Epithelial cell of esophagus (primary cell): ENCODE results near the gene PLXNA2.
A peak's percentile ranks its signal among the peaks of the same experiment; 100 is the strongest.

ENCODE experiments used
- DNase-seq: peaks from one replicate; pipeline ENCODE4 v3.0.0; 2010; ENCODE audit warnings: low read depth
- H3K4me3 ChIP-seq: 2 replicates; pipeline ENCODE4 v1.5.1; 2011; ENCODE audit warnings: mild to moderate bottlenecking, low read length, control low read depth
- TF ChIP-seq, protein P1 (sequence below): IDR thresholded peaks from 2 replicates; pipeline ENCODE4 v1.5.1; 2011; ENCODE audit warnings: low read depth, mild to moderate bottlenecking, low read length, control low read depth, inconsistent platforms; ENCODE audit not compliant: insufficient read depth; ENCODE audit errors: missing control alignments

PLXNA2 gene

GRCh38 chr1:208145167-208145566 lies 99.0 kb downstream of the PLXNA2 start:
- TF ChIP-seq, protein P1, sequence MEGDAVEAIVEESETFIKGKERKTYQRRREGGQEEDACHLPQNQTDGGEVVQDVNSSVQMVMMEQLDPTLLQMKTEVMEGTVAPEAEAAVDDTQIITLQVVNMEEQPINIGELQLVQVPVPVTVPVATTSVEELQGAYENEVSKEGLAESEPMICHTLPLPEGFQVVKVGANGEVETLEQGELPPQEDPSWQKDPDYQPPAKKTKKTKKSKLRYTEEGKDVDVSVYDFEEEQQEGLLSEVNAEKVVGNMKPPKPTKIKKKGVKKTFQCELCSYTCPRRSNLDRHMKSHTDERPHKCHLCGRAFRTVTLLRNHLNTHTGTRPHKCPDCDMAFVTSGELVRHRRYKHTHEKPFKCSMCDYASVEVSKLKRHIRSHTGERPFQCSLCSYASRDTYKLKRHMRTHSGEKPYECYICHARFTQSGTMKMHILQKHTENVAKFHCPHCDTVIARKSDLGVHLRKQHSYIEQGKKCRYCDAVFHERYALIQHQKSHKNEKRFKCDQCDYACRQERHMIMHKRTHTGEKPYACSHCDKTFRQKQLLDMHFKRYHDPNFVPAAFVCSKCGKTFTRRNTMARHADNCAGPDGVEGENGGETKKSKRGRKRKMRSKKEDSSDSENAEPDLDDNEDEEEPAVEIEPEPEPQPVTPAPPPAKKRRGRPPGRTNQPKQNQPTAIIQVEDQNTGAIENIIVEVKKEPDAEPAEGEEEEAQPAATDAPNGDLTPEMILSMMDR, result no peak
- no peak for DNase-seq
- no peak overlapping the region for H3K4me3 ChIP-seq

DNA sequence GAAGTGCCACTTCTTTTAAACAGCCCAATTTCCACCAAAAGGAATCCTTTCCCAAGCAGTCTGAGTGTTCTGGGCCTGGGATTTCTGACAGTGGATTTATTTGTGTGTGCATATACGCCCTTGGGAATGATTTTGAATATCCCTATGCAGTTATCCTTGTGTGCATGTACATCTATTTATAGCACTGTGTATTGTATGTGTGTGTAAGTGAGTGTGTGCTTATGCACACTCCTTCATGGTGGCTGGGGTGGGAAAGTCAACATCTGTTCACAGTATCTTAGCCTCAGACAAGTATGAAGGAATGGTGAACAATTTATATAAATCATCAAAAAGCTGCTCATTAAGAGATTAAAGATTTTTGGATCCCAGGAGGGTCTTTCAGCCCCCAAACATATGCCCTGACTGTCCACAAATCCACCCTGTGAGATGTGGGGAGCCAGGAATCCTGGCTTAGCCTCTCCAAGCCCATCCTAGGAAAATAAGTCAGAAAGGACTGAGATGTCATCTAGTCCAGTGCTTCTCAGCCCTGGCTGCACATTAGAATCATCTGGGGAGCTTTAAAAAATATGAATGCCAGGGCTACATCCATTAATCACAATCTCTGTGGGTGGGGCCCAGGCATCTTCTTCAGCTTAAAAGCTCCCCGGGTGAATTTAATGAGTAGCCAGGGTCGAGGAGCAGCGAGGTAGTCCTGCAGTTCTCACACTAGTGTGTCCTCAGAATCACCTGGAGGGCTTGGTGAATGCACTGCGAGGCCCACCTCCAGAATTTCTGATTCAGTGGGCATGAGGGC lies 101.4 kb downstream of the PLXNA2 start:
- DNase-seq, result no peak
- no peak overlapping the region for H3K4me3 ChIP-seq
- TF ChIP-seq, protein P1, result no peak

DNA sequence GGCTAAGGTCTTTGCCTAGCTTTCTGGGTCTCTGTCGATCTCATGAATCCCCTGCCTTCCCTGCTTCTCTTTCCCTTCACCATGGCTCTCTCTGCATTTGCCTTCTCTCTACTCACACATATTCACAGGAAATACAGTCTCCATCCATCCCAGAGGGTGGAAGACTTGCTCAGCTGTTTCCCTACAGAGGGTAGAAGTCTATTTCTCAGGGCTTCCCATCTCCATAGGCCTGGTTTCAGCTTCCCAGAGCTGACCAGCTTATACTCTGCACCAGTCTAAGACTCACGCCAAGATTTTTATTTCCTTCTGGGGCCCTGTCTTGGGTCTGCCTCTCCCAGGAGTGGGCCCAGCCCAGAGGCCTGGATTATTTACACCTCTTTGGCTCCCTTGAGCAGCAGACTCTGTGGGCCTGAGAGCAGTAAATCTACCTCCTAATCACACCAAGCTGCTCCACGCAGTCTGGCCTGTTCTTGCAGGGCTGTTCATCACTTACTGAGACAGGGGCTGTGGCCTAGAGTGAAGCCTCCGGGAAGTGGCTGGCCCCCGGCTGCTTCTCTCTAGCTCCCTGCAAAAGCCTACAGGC lies 102.5 kb downstream of the PLXNA2 start:
- no peak for DNase-seq
- TF ChIP-seq, protein P1, result no peak
- H3K4me3 ChIP-seq, result no peak overlapping the region

- DNase-seq, result no peak
- TF ChIP-seq, protein P1, result no peak
- H3K4me3 ChIP-seq, result no peak overlapping the region
These were observed 104.6 kb downstream of the PLXNA2 start for GRCh38 chr1:208139434-208140045.

- peak; percentile 29 for DNase-seq
- TF ChIP-seq, protein P1, result no peak
- H3K4me3 ChIP-seq, result no peak overlapping the region
These were observed 107.0 kb downstream of the PLXNA2 start for GRCh38 chr1:208137193-208137592.

GRCh38 chr1:208136459-208137182 lies 107.6 kb downstream of the PLXNA2 start:
- H3K4me3 ChIP-seq, result no peak overlapping the region
- DNase-seq, result no peak
- TF ChIP-seq, protein P1, result no peak
